ENCODE measurements around the gene FBRS. TPM values are rescaled to one million over a fixed set of nuclear protein-coding genes. Genes with fewer than 3 reads are reported as not detected.

The FBRS gene
- total and polyA plus RNA-seq, 2 of the 8 experiments (the other 6 are each of a cell fraction or from before 2014, with no cell fraction given), result 2.4 to 13.9 TPM

DNA sequence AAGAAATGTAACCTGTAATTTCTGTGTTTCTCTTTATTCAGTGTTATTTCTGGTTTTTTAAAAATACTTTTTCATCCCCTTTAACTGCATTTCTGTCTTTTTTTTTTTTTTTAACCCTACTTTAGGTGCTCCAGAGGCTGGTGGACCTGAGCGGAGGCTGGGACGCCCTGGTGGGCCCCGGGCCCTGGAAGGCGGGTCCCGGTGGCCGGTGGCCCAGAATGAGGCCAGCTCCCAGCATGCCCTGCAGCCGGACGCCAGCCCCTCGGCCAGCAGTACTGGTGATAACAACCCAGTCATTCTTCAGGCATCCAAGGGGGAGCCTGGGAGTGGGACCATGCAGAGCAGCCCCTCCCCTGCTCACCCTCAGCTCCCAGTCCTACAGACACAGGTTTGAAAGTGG lies 42.3 kb downstream of the FBRS start:
- POLR2A ChIA-PET (ENCODE audit: partially characterized antibody), result interaction anchor here (0.9 to 4.7 kb wide), 5 partner anchors 10 to 86 kb away, joined by 3 to 26 read pairs (median 21); partner anchors contain the start of gene PHKG2
- H2BK120ac ChIP-seq (replicated peaks; ENCODE audit: low read depth, low read length), result no peak overlapping the region
- H3K4me3 ChIP-seq (ENCODE audit: extremely low read depth in 1 of 4, insufficient read depth in 2 of 4, low read depth in 3 of 4, low read length in 4 of 4), result no peak overlapping the region
- no peak overlapping the region for H3K27ac ChIP-seq (ENCODE audit: low read depth, low read length)
- FAIRE-seq (no peak), DNase-seq (ENCODE audit: low read depth in 1 of 2, low spot score in 2 of 2) (no peak)
- 94% methylated on average over 9 of the region's 9 CpGs; no CpG with 5 or more reads in 1 of the 2 experiments for WGBS, 2 experiments (ENCODE audit: extremely low coverage in 1 of 2, insufficient coverage in 1 of 2, insufficient read length in 1 of 2, insufficient replicate concordance in 2 of 2, low coverage in 1 of 2, low lambda C conversion rate in 2 of 2, missing lambda C conversion rate in 1 of 2)
- no peak overlapping the region for H4K8ac ChIP-seq (ENCODE audit: extremely low read depth, insufficient read depth, low read length)
- peaks cover 0 to 16% (median 10%) of the 10 kb centered on the region in 4 experiments; a peak in 6 of 7 replicates for H3K27me3 ChIP-seq (replicated peaks in 1 of 4; ENCODE audit: control insufficient read depth in 3 of 4, extremely low read depth in 1 of 4, insufficient read depth in 3 of 4, low read length in 3 of 4)
- no peak overlapping the region for H4K91ac ChIP-seq (replicated peaks; ENCODE audit: insufficient read length, low read length)
- no peaks in the 10 kb centered on the region for H3K9me3 ChIP-seq (ENCODE audit: insufficient read depth in 2 of 2, low read depth in 1 of 2, low read length in 1 of 2)
- H3K4ac ChIP-seq (replicated peaks; ENCODE audit: insufficient read length, low read depth, low read length), result no peak overlapping the region
- H2BK20ac ChIP-seq (ENCODE audit: low read length), result no peak overlapping the region
- H3K14ac ChIP-seq (ENCODE audit: insufficient read length), result no peak overlapping the region
- no peak overlapping the region for H2AK5ac ChIP-seq (ENCODE audit: low read depth, low read length)
- H3K79me2 ChIP-seq (ENCODE audit: control insufficient read depth in 1 of 2, insufficient read depth in 2 of 2, low read length in 2 of 2), result peaks cover 0 to 27% of the 10 kb centered on the region in 2 experiments; a peak in 3 of 4 replicates
- no peak overlapping the region for H2BK15ac ChIP-seq (ENCODE audit: low read length)
- H4K5ac ChIP-seq (ENCODE audit: insufficient read length, low read depth, low read length), result no peak overlapping the region
- H2BK5ac ChIP-seq (ENCODE audit: low read depth, low read length), result no peak overlapping the region
- no peak overlapping the region for H3K56ac ChIP-seq (replicated peaks; ENCODE audit: insufficient read length, low read depth, low read length)
- H2BK12ac ChIP-seq (ENCODE audit: low read depth, low read length), result no peak overlapping the region
- peaks cover 12 to 34% (median 29%) of the 10 kb centered on the region in 4 experiments for H3K36me3 ChIP-seq (ENCODE audit: control insufficient read depth in 2 of 4, insufficient read depth in 4 of 4, low read length in 3 of 4)
- peaks cover 6% of the 10 kb centered on the region; the same call in 1 of the 2 replicates for H3K79me1 ChIP-seq (ENCODE audit: low read depth, low read length)
- peak overlapping the region in 1 of 2 experiments; percentile 77; a peak in 1 of 4 replicates for H3K4me2 ChIP-seq (ENCODE audit: insufficient read depth in 1 of 2, low read depth in 2 of 2, low read length in 2 of 2)
- H2AFZ ChIP-seq (ENCODE audit: low read length), result no peak overlapping the region
- CTCF ChIA-PET (ENCODE audit: partially characterized antibody), result interaction anchor here (1.6 kb wide), 1 partner anchor 18 kb away, joined by 4 read pairs; no protein-coding TSS in a partner anchor
- H3K23ac ChIP-seq (ENCODE audit: insufficient read length), result no peak overlapping the region
- H3K9ac ChIP-seq (replicated peaks in 1 of 4; ENCODE audit: extremely low read depth in 1 of 4, low read depth in 3 of 4, low read length in 3 of 4), result no peak overlapping the region
- peaks cover 5% of the 10 kb centered on the region for H3K23me2 ChIP-seq (ENCODE audit: low read depth, low read length)
- H4K20me1 ChIP-seq (replicated peaks in 1 of 2; ENCODE audit: control insufficient read depth in 1 of 2, insufficient read depth in 2 of 2, low read length in 2 of 2), result peaks cover 5 to 14% of the 10 kb centered on the region in 2 experiments
- peaks cover 0 to 4% (median 3%) of the 10 kb centered on the region in 4 experiments; a peak in 5 of 7 replicates for H3K4me1 ChIP-seq (replicated peaks in 1 of 4; ENCODE audit: control insufficient read depth in 3 of 4, insufficient read depth in 4 of 4, low read length in 3 of 4)
- no peak overlapping the region for H3K18ac ChIP-seq (ENCODE audit: extremely low read depth, low read length)
- TF ChIP-seq CHD2 (IDR thresholded peaks at IDR 0.05; ENCODE audit: low read length), result no peak
- no peak for TF ChIP-seq GTF2F1 (IDR thresholded peaks at IDR 0.05; ENCODE audit: borderline replicate concordance, low read depth, low read length)
- no peak for TF ChIP-seq EGR1 (IDR thresholded peaks at IDR 0.05; ENCODE audit: borderline replicate concordance, low read depth, low read length)
- no peak for TF ChIP-seq POLR2AphosphoS5 (IDR thresholded peaks at IDR 0.05; ENCODE audit: low read depth, low read length)
- no peak for TF ChIP-seq CTBP2 (IDR thresholded peaks at IDR 0.05; ENCODE audit: borderline replicate concordance, insufficient read depth, insufficient read length, low read length)
- TF ChIP-seq SIN3A (conservative IDR thresholded peaks at IDR 0.05 in 1 of 2, IDR thresholded peaks at IDR 0.05 in 1 of 2; ENCODE audit: low read depth in 1 of 2, low read length in 2 of 2), result no peak
- TF ChIP-seq EP300 (IDR thresholded peaks at IDR 0.05; ENCODE audit: borderline replicate concordance in 1 of 2, low read depth in 2 of 2, low read length in 2 of 2), result no peak
- TF ChIP-seq RFX5 (IDR thresholded peaks at IDR 0.05; ENCODE audit: borderline replicate concordance, low read depth, low read length), result no peak
- no peak for TF ChIP-seq JUND (IDR thresholded peaks at IDR 0.05; ENCODE audit: low read length)
- no peak for TF ChIP-seq SP4 (IDR thresholded peaks at IDR 0.05; ENCODE audit: low read length)
- TF ChIP-seq, protein P1, sequence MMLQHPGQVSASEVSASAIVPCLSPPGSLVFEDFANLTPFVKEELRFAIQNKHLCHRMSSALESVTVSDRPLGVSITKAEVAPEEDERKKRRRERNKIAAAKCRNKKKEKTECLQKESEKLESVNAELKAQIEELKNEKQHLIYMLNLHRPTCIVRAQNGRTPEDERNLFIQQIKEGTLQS (IDR thresholded peaks at IDR 0.05; ENCODE audit: insufficient read depth, low read depth, low read length), result no peak
- TF ChIP-seq BRCA1 (IDR thresholded peaks at IDR 0.05; ENCODE audit: low read depth, low read length), result no peak
- TF ChIP-seq MAFK (IDR thresholded peaks at IDR 0.05; ENCODE audit: low read depth, low read length), result no peak
